Sigmoid colon (tissue), 4 donors: ENCODE measurements around the gene PRSS2.

ENCODE experiments used
- POLR2A ChIP-seq, 2 donors: fragments of 450-650 bp; IDR thresholded peaks; one replicate each; pipeline ENCODE4 v1.6.1; 2016; ENCODE audit warnings: antibody characterized with exemption in 2 of 2, mild to moderate bottlenecking in 2 of 2, moderate library complexity in 2 of 2
- POLR2AphosphoS5 ChIP-seq, 4 donors: sonication (generic); formaldehyde crosslinking; IDR thresholded peaks; one replicate each; pipeline ENCODE4 v1.6.1; 2017; ENCODE audit warnings: antibody characterized with exemption in 4 of 4
- TF ChIP-seq, protein P1 (sequence below), 4 experiments: fragments of 450-650 bp in 3 of 4; fragments of 200-600 bp in 1 of 4; IDR thresholded peaks; one replicate each; pipeline ENCODE4 v1.5.1; 2016 to 2019; ENCODE audit warnings: antibody characterized with exemption in 4 of 4, mild to moderate bottlenecking in 3 of 4, moderate library complexity in 2 of 4

DNA sequence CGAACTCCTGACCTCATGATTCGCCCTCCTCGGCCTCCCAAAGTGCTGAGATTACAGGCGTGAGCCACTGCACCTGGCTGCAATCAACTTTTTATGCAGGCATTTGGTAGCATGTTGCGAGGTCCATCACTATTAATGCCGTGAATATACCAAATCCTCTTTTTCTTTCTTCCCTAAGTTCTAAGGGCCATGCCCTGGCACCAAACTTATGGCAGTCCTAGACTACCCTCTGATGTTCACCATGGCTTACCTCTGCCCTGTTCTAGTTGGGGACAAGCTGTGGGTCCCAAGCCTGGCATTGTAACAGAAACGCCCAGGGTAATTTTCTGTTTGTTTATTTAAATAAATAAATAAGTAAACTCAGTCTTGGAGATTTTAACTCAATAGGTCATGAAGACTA is 13.3 kb downstream of the PRSS2 start:
- TF ChIP-seq, protein P1, sequence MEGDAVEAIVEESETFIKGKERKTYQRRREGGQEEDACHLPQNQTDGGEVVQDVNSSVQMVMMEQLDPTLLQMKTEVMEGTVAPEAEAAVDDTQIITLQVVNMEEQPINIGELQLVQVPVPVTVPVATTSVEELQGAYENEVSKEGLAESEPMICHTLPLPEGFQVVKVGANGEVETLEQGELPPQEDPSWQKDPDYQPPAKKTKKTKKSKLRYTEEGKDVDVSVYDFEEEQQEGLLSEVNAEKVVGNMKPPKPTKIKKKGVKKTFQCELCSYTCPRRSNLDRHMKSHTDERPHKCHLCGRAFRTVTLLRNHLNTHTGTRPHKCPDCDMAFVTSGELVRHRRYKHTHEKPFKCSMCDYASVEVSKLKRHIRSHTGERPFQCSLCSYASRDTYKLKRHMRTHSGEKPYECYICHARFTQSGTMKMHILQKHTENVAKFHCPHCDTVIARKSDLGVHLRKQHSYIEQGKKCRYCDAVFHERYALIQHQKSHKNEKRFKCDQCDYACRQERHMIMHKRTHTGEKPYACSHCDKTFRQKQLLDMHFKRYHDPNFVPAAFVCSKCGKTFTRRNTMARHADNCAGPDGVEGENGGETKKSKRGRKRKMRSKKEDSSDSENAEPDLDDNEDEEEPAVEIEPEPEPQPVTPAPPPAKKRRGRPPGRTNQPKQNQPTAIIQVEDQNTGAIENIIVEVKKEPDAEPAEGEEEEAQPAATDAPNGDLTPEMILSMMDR (IDR thresholded peaks at IDR 0.05) = no peak
- TF ChIP-seq POLR2A (IDR thresholded peaks at IDR 0.05) (no peak), POLR2AphosphoS5 (IDR thresholded peaks at IDR 0.05) (no peak)
